GM19099 (cell line): ENCODE measurements around the gene ANKRD49.

Source experiments
- POLR2A ChIP-seq: IDR thresholded peaks from 3 replicates; pipeline ENCODE4 v1.6.1; 2011; ENCODE audit warnings: low read depth; ENCODE audit not compliant: insufficient read length; ENCODE audit errors: extremely low read depth

The ANKRD49 gene

GRCh38 chr11:94481342-94481741, 12.4 kb upstream of the ANKRD49 start:
- TF ChIP-seq POLR2A = no peak

DNA sequence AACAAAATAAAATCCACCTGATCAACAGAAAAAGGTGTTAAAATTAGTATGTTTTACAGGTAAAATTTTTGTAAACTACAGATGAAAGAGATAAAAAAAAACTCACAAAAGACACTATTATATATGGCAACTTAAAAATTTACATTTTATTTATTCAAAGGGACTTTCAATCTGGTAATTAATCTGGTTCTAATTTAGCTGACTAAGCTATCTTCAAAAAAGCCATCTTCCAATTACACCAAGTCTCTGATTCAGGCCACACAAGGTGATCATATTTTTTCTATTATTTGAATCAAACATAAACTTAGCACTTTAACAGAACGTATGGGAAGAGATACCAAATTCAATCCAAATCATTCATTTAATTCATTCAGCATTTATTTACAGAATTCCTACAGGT, 7.7 kb upstream of the ANKRD49 start:
- TF ChIP-seq POLR2A = no peak

DNA sequence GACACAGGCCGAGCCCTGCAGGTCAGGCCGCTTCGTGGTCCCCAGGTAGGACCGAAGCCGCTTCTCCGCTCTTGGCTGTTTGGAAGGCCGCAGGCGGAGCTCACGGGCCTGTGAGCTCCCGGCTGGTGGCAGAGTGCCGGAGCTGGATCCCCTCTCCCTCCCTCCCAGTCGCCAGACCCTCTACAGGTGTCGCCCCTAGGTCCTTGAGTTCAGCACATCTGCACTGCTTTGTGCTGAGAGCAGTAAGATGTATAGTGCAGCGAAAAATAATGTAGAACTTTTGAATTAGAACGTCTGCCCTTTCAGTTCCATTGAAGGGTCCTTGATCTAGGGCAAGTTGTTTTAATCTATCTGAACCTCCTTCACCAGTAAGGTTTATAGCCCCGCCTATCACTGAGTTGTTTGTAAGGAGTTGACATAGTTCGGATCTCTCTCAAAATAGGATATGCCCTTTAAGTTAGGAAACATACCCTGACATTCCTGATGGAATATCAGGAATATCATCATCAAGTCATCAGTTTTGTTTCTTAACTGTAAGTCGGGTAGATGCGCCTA, 419 bp downstream of the ANKRD49 start:
- no peak for TF ChIP-seq POLR2A

- TF ChIP-seq POLR2A = no peak
Observed at GRCh38 chr11:94500181-94500580, 6.4 kb downstream of the ANKRD49 start.

- no peak for TF ChIP-seq POLR2A
Observed at GRCh38 chr11:94501522-94501921, 7.7 kb downstream of the ANKRD49 start.

DNA sequence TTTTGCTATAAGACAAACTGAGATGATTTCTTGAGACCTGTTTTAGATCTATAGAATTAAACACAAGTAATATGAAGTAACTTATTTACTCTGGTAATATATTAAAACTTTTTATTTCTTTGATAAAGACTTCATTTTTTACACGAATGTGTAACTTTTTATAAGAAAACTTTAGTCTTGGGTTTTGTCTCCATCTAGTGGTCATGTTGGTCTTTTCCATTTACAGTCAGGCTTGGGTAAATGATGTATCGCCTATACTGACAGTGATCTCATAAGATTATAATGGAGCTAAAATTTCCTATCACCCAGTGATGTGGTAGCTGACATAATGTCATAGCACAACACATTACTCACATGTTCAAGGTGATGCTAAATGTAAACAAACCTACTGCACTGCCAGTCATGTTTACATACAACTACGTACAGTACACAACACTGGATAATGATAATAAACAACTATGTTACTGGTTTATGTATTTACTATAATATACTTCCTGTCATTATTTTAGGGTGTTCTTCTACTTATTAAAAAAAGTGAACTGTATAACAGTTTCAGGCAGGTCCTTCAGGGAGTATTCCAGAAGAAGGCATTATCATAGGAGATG, 11.0 kb downstream of the ANKRD49 start:
- no peak for TF ChIP-seq POLR2A

GRCh38 chr11:94507485-94507884, 13.7 kb downstream of the ANKRD49 start:
- TF ChIP-seq POLR2A = no peak

DNA sequence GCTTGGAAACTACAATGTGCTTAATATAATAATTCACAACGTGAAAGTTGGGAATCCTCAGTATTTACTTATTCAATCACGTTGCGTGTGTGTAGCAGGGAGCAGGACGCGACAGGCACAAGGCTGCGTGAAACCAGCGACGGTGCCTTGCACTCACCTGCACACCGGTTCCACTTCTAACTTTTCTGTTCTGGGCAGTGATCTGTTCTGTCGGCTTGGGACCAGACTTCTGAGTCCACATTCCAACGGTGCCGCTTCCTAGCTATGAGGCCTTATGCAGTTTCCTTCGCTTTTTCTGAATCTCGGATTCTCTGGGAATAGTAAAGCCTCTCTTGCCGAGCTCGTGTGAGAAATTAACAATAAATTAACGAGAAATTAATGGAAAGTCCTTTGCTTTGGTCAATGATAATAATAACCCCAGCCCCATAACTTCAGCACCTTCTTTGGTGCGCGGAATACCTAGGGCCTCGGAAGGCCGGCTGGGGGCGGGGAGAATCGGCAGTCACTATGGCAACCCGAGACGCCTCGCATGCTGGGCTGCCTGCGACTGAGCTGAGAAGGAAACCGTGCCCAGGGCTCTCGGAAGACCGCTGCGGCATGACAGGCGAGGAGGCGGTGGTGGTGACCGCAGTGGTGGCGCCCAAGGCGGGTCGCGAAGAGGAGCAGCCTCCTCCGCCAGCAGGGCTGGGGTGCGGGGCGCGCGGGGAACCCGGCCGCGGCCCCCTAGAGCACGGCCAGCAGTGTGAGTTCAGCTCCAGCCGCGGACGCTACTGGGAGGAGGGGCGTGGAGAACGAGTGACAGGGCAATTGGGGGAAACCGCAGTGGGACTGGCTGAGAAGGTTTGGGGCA, 18.4 kb downstream of the ANKRD49 start, which contains the start of gene C11orf97:
TSS of gene C11orf97 (plus strand) at position 530 of the 850 bp plus-strand sequence. CDS start at position 598, 68 bp downstream.
- TF ChIP-seq POLR2A = no peak

DNA sequence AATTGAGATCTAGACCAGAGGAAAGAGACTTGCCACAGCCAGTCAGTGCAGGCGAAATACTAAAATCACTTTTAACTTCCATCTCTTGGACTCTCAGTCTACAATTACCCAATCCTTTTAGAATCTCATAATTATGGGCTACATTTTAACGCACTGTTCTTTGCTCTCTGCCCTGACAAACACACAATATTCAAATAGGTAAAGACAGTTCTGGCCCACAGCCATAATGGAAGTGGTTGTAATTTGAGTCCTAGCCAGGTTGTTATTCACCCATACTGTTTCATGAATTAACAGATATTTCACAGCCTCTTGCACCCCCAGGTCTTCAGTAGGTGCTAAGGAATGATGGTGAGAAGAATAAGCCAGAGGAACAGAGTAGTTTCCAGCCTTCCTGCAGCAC, 19.3 kb downstream of the ANKRD49 start:
- no peak for TF ChIP-seq POLR2A

DNA sequence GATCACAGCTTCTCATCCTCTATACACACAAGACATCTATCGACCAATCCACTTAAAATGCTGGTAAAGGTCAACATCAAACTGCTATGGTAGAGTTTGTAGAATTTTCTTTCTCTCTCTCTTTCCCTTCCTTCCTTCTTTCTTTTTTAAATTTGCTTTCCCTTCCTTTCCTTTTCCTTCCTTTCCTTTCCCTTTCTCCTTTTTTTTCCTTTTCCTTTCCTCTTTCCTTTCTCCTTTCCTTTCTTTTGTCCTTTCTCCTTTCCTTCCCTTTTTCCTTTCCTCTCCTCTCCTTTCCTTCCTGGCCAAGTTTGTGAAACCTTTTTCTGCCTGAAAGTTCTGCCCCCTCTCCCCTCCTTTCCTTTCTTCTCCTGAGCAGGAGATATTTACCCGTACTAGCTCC, 21.6 kb downstream of the ANKRD49 start:
- no peak for TF ChIP-seq POLR2A

- TF ChIP-seq POLR2A = no peak
Observed at GRCh38 chr11:94516725-94517124, 22.9 kb downstream of the ANKRD49 start.

- no peak for TF ChIP-seq POLR2A
Observed at GRCh38 chr11:94518300-94518699, 24.5 kb downstream of the ANKRD49 start.

GRCh38 chr11:94519478-94520084, 25.8 kb downstream of the ANKRD49 start:
- TF ChIP-seq POLR2A = no peak

GRCh38 chr11:94521684-94522083, 27.9 kb downstream of the ANKRD49 start:
- TF ChIP-seq POLR2A = no peak

GRCh38 chr11:94524341-94524740, 30.6 kb downstream of the ANKRD49 start:
- TF ChIP-seq POLR2A = no peak

DNA sequence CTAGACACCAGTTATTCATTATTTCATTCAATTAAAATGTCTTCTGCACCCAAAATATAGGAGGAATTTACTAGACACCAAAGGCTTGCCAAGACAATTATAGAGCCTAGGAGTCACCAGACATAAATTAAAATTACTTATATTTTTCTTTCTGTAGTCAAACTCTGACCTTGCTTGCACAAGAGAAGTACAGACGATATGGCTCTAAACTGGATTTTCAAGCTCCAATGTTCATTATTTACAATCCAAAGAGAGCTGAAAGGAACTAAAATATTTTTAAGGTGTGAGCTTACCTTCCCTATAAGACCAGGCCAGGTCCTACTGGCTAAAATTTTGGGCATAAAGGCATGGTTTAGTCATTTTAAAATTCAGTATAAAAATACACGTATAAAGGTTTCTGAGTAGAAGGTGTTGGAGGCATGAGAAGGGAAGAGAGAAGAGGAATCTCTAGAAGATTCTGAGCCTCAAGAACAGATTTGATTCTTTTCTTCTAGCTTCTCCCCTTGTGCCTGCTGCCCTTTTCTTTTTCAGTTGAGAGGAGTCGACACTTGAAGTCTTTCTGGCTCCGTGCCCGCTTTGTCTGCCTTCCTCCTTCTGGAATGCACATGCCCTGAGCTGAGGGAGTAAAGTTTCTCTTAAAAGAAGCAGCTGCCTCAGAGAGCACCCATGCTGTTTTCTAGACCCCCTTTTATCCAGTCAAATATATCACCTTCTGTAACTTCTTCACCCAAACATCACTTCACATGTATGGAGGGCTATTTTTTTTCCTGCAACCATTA, 32.0 kb downstream of the ANKRD49 start:
- no peak for TF ChIP-seq POLR2A
